GM20000 (cell line): ENCODE data around the gene INPP5B.

Experiments
- DNase-seq: peaks from one replicate; pipeline ENCODE4 v3.0.0; 2012; ENCODE audit warnings: low spot score
- TF ChIP-seq, protein P1 (sequence below): IDR thresholded peaks from 2 replicates; pipeline ENCODE4 v1.5.1; 2012; ENCODE audit warnings: mild to moderate bottlenecking, control low read depth; ENCODE audit errors: extremely low read depth, missing control alignments

Gene INPP5B

GRCh38 chr1:37824001-37824400, 122.9 kb downstream of the INPP5B start:
- no peak for DNase-seq
- TF ChIP-seq, protein P1, sequence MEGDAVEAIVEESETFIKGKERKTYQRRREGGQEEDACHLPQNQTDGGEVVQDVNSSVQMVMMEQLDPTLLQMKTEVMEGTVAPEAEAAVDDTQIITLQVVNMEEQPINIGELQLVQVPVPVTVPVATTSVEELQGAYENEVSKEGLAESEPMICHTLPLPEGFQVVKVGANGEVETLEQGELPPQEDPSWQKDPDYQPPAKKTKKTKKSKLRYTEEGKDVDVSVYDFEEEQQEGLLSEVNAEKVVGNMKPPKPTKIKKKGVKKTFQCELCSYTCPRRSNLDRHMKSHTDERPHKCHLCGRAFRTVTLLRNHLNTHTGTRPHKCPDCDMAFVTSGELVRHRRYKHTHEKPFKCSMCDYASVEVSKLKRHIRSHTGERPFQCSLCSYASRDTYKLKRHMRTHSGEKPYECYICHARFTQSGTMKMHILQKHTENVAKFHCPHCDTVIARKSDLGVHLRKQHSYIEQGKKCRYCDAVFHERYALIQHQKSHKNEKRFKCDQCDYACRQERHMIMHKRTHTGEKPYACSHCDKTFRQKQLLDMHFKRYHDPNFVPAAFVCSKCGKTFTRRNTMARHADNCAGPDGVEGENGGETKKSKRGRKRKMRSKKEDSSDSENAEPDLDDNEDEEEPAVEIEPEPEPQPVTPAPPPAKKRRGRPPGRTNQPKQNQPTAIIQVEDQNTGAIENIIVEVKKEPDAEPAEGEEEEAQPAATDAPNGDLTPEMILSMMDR = no peak

DNA sequence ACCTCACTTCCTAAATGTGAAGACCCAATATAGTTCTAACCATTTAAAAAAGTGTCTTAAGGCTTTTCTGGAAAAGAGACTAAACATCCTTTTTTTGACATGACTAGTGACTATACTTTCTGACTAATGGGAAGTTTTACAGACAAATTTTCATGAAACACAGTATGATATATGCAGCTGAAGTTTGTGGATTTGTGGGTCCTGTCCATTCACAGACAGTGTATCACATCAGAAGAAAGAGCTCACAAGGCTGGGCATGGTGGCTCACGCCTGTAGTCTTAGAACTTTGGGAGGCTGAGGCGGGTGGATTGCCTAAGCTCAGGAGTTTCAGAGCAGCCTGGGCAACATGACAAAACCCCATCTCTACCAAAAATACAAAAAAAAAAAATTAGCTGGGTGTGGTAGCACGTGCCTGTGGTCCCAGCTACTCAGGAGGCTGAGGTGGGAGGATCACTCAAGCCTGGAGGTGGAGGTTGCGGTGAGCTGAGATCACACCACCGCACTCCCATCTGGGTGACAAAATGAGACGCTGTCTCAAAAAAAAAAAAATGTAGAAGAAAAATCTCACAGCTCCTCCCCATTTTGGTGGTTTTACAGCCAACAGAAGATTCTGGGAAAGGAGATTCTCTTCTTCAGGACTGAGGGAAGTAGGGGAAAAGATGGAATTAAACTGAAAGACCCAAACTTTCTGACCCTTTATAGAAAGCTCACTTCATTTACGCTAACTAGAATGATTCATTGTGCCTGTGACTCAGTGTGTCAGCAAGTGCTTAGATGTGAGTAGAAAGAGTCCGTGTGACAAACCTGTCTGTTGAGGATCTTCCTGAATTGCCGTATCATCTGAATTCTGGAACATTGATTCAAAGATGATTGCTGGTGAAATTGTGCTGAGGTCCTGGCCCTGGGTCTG, 123.7 kb downstream of the INPP5B start:
- DNase-seq = no peak
- TF ChIP-seq, protein P1 = no peak

- DNase-seq = no peak
Measured at GRCh38 chr1:37821481-37821880, 125.4 kb downstream of the INPP5B start.

DNA sequence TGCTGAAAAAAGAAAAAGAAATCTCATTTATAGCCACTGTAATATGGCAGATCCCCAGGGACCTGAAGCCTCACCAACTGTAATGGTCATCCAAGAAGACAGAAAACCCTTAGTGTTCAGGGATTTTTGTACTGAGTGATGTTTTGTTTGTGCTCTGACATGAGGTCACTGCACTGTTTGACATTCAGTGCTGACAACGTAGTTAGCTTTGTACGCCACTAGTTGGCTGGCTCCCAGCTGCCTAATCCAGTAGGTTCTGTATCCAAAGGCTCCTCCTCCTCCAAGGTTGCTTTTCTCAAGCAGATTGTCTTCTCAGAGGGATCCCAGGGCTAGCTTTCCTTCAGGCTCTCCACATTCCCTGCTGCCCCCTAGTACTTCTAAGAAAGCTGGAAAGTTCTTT, 129.4 kb downstream of the INPP5B start:
- TF ChIP-seq, protein P1 = no peak
- DNase-seq = no peak

More at GRCh38 chr1:37821481-37821880, 125.4 kb downstream of the INPP5B start:
- TF ChIP-seq, protein P1 = no peak

DNA sequence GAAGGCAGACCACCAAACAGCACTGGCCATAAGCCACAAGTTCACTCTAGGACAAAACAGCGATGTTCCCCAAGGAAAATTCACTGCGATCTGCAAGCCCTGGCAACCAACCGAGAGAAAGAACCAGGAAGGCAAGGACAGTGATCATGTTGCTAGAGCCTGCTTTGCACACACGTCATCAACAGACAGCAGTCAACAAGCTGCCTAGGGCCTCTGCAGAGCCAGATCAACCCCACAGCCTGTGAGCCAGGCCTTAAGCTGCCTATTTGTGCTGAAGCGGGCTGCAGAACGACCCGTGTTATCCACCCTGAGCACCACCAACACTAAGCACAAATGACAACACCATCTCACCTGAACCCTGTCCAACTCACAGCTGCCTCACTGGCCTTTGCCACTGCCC, 132.6 kb downstream of the INPP5B start:
- TF ChIP-seq, protein P1 = no peak

DNA sequence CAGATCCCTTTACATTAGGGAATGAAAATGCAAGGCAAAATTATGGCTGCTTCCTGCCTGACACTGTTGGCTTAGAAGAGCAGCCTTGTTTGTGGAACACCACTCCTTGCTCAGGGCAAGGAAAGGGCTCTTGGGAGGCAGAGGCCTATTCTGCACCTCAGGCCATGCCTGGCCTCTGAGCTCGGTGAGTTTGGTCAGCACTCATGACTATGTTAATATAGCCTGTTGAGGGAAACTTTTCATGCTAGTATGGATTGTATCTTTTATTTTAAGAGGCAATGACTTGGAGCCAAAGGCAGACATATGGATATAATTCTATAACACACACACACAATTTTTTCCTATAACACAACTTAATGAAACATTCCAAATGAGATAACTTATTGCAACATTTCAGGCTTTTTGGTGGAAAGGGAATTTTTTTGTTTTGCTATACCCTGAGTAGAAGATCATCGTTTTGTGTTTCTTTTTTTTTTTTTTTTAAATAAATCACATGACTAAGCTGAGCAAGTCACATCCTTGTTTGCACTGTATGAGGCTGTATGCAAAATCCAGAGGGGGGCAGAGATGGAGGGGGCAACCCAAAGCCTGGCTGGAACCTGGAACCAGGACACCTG, 133.2 kb downstream of the INPP5B start:
- no peak for DNase-seq
- TF ChIP-seq, protein P1 = no peak

More for the DNA sequence above, 132.6 kb downstream of the INPP5B start:
- no peak for DNase-seq

DNA sequence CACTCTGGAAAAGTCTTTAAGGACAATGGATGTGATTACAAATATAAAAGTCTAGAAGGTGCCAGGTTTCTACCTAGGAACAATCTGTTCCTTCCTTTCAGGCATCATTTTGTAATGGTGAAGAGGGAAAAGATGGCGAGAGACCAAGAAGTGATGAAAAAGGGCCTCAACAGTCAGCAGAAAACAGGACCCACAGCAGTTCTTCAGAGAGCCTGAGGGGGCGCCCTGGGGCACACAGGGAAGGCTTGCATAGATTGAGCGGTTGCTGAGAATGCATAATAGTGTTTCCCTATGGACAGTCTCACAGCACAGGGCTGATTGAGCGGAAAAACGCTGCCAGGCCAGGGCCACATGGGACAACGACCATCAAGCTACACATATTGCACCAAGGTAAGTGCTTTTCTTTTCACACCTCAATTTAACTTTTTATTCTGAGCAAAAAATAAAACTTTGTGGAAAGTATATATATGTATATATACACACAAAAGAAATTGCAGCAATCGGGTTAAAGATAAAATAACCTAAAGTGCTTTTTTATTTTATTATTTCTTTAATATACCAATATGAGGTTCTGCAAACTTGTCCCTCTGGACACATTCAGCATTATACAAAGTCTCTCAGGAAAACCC, 135.7 kb downstream of the INPP5B start:
- TF ChIP-seq, protein P1 = peak; percentile 86
- peak; percentile 79 for DNase-seq
